Upper lobe of left lung (tissue), 6 donors: ENCODE results near the gene COX20. TPM values are rescaled to one million over a fixed set of nuclear protein-coding genes. Genes with fewer than 3 reads are reported as not detected.
A peak's percentile ranks its signal among the peaks of the same experiment; 100 is the strongest.
"Not testable (repeated sequence)": the region's sequence is repeated elsewhere in the genome, so short reads cannot be mapped to it uniquely, and the experiment has no call there.

Source experiments
- ATAC-seq, 2 donors: fragments of 200-7000 bp; cut with Tn5 transposase; one replicate each; pipeline ENCODE4 v1.9.1; 2022; ENCODE audit warnings: mild to moderate bottlenecking in 2 of 2, moderate library complexity in 2 of 2; ENCODE audit not compliant: low FRiP score in 2 of 2
- DNase-seq, 2 donors: peaks; one replicate each; pipeline ENCODE4 v3.0.0-alpha.2; 2019 to 2020
- H3K27ac ChIP-seq, 4 donors: fragments of 200-600 bp; sonication (generic); one replicate each; pipeline ENCODE4 v1.5.1; 2016 to 2019
- H3K27me3 ChIP-seq, 4 donors: fragments of 200-600 bp; sonication (generic); one replicate each; pipeline ENCODE4 v1.5.1; 2017 to 2019
- H3K36me3 ChIP-seq, 4 donors: fragments of 200-600 bp; sonication (generic); one replicate each; pipeline ENCODE4 v1.5.1; 2016 to 2019
- H3K4me1 ChIP-seq, 4 donors: fragments of 200-600 bp; sonication (generic); one replicate each; pipeline ENCODE4 v1.5.1; 2018 to 2019
- H3K4me3 ChIP-seq, 4 donors: fragments of 200-600 bp; sonication (generic); one replicate each; pipeline ENCODE4 v1.5.1; 2017 to 2019; ENCODE audit warnings: mild to moderate bottlenecking in 2 of 4, moderate library complexity in 1 of 4
- H3K9me3 ChIP-seq, 4 donors: fragments of 200-600 bp; sonication (generic); one replicate each; pipeline ENCODE4 v1.5.1; 2018 to 2019
- EP300 ChIP-seq, 4 donors: sonication (generic); formaldehyde crosslinking; IDR thresholded peaks; one replicate each; pipeline ENCODE4 v1.5.1; 2017; ENCODE audit warnings: antibody characterized with exemption in 4 of 4, control low read depth in 2 of 4
- POLR2A ChIP-seq, 4 donors: fragments of 450-650 bp; IDR thresholded peaks; one replicate each; pipeline ENCODE4 v1.5.1; 2016 to 2017; ENCODE audit warnings: antibody characterized with exemption in 4 of 4, mild to moderate bottlenecking in 2 of 4
- POLR2AphosphoS5 ChIP-seq, 2 donors: sonication (generic); formaldehyde crosslinking; IDR thresholded peaks; one replicate each; pipeline ENCODE4 v1.5.1; 2017; ENCODE audit warnings: antibody characterized with exemption in 2 of 2
- WGBS, 2 donors: methylation state at CpG; one replicate each; pipeline ENCODE4 v1.1.5; 2017 to 2018; 5-methylcytosine and 5-hydroxymethylcytosine counted together
- total RNA-seq, 6 donors: library from RNA; depleted of rRNA in 4 of 6; stranded (reverse); fragments of >200 nt in 4 of 6; gene quantifications; one replicate each; pipeline versions ENCODE4 v1.1.0 to v1.2.1, GENCODE V29; 2016 to 2021
- TF ChIP-seq, protein P1 (sequence below), 6 experiments: fragments of 450-650 bp in 4 of 6; fragments of 200-600 bp in 2 of 6; sonication (generic) in 2 of 6; IDR thresholded peaks; one replicate each; pipeline ENCODE4 v1.5.1; 2016 to 2019; ENCODE audit warnings: antibody characterized with exemption in 6 of 6
- donor health status: DM: no; HTN: no; CAD: no; lungs with moderate emphysema.
- donor health status: DM: no; HTN: yes; CAD: no; lungs with severe emphysema.

The COX20 gene
- total RNA-seq, 6 donors from 2014 or later, result 9.4 to 35.3 (median 25.6) TPM

DNA sequence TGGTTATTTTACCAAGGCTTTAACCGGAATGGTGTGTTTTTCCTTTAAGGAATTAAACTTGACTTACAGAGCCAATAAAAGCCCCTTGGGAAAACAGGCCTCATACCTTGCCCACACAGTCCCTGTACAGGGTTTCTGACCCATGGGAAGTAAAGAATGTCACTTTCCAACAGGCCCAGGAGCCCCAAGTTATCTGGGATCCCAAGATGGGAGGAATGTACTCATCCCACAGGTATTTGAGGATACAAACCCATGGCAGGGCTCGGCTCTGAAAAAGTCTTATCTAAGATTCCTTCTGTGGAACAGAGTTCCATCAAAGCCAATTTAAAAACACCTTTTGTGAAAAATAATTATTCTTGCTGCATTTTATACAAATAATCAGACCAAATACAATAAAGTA is 15.3 kb upstream of the COX20 start:
- ATAC-seq (no peak), DNase-seq (no peak)
- TF ChIP-seq POLR2AphosphoS5 (IDR thresholded peaks at IDR 0.05) (no peak), EP300 (IDR thresholded peaks at IDR 0.05) (no peak), POLR2A (IDR thresholded peaks at IDR 0.05) (no peak)
- TF ChIP-seq, protein P1, sequence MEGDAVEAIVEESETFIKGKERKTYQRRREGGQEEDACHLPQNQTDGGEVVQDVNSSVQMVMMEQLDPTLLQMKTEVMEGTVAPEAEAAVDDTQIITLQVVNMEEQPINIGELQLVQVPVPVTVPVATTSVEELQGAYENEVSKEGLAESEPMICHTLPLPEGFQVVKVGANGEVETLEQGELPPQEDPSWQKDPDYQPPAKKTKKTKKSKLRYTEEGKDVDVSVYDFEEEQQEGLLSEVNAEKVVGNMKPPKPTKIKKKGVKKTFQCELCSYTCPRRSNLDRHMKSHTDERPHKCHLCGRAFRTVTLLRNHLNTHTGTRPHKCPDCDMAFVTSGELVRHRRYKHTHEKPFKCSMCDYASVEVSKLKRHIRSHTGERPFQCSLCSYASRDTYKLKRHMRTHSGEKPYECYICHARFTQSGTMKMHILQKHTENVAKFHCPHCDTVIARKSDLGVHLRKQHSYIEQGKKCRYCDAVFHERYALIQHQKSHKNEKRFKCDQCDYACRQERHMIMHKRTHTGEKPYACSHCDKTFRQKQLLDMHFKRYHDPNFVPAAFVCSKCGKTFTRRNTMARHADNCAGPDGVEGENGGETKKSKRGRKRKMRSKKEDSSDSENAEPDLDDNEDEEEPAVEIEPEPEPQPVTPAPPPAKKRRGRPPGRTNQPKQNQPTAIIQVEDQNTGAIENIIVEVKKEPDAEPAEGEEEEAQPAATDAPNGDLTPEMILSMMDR (IDR thresholded peaks at IDR 0.05), result no peak
- Histone ChIP-seq H3K9me3 (no peaks in the 10 kb centered on the region), H3K36me3 (no peaks in the 10 kb centered on the region), H3K27ac (no peak overlapping the region), H3K4me1 (peaks cover 0 to 5% (median 0%) of the 10 kb centered on the region in 4 donors), H3K4me3 (no peak overlapping the region), H3K27me3 (no peaks in the 10 kb centered on the region)
- WGBS, 2 donors, result 87 to 90% methylated on average over 2 of the region's 2 CpGs

DNA sequence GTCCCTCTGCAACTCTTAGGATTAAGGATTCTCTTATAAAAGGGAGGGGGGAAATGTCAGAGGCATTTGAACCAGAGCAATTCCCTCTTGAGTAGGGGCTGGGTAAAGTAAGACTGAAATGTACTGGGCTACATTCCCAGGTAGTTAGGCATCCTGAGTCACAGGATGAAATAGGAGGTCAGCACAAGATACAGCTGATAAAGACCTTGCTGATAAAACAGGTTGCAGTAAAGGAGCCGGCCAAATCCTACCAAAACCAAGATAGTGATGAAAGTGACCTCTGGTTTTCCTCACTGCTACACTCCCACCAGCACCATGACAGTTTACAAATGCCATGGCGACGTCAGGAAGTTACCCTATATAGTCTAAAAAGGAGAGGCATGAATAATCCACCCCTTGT is 14.3 kb upstream of the COX20 start:
- 73 to 78% methylated on average over 3 of the region's 3 CpGs for WGBS, 2 donors
- Histone ChIP-seq H3K9me3 (no peaks in the 10 kb centered on the region), H3K27me3 (no peaks in the 10 kb centered on the region), H3K27ac (no peak overlapping the region), H3K36me3 (no peaks in the 10 kb centered on the region), H3K4me1 (no peaks in the 10 kb centered on the region), H3K4me3 (no peak overlapping the region)
- TF ChIP-seq POLR2AphosphoS5 (IDR thresholded peaks at IDR 0.05), result no peak
- no peak for TF ChIP-seq EP300 (IDR thresholded peaks at IDR 0.05)
- TF ChIP-seq POLR2A (IDR thresholded peaks at IDR 0.05), result no peak
- TF ChIP-seq, protein P1 (IDR thresholded peaks at IDR 0.05), result no peak
- DNase-seq (no peak), ATAC-seq (no peak)

DNA sequence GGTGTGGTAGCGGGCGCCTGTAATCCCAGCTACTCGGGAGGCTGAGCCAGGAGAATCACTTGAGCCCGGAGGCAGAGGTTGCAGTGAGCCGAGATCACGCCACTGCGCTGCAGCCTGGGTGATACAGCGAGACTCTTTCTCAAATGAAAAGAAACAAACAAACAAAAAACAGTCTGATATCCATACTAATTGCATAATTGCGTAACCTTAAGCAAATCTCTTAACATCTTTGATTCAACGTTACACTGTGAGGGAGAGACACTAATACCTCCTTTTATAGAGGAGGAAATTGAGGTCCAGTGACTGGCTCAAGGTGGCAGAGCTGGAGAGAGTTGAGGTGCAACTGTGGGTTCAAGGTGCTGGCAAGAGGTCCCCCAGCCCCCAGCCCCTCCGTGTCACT is 12.6 kb upstream of the COX20 start:
- H3K27me3 ChIP-seq, result no peaks in the 10 kb centered on the region
- H3K9me3 ChIP-seq, result no peaks in the 10 kb centered on the region
- no peaks in the 10 kb centered on the region for H3K4me1 ChIP-seq
- TF ChIP-seq EP300 (IDR thresholded peaks at IDR 0.05), result no peak
- no peak overlapping the region for H3K4me3 ChIP-seq
- DNase-seq (no peak), ATAC-seq (no peak)
- 86 to 94% methylated on average over 11 of the region's 11 CpGs for WGBS, 2 donors
- H3K36me3 ChIP-seq, result no peaks in the 10 kb centered on the region
- no peak overlapping the region for H3K27ac ChIP-seq

DNA sequence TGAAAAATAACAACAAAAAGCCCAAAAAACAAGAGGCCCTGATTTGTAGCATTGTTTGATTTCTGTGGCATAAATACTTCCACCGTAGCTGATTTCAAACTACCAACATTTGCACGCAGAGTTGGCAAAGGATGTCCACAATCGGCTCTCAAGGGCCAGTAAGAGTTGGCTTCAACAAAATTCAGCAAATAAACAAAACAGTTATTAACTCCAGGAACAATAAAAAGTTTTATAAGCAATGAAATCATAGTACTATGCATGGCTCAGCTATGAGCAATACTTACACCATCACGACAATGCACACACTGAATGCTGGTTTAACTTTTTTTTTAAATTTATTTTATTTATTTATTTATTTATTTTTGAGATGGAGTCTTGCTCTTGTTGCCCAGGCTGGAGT is 8.7 kb upstream of the COX20 start:
- no peak for DNase-seq
- H3K27me3 ChIP-seq, result no peaks in the 10 kb centered on the region
- H3K4me3 ChIP-seq, result no peak overlapping the region
- no peak for TF ChIP-seq POLR2A (IDR thresholded peaks at IDR 0.05)
- no peak for TF ChIP-seq POLR2AphosphoS5 (IDR thresholded peaks at IDR 0.05)
- TF ChIP-seq EP300 (IDR thresholded peaks at IDR 0.05), result no peak
- TF ChIP-seq, protein P1 (IDR thresholded peaks at IDR 0.05), result no peak
- 83 to 86% methylated on average over 4 of the region's 4 CpGs for WGBS, 2 donors
- H3K9me3 ChIP-seq, result no peaks in the 10 kb centered on the region
- no peak overlapping the region for H3K27ac ChIP-seq
- H3K36me3 ChIP-seq, result no peaks in the 10 kb centered on the region
- no peaks in the 10 kb centered on the region for H3K4me1 ChIP-seq
- ATAC-seq, result no peak

DNA sequence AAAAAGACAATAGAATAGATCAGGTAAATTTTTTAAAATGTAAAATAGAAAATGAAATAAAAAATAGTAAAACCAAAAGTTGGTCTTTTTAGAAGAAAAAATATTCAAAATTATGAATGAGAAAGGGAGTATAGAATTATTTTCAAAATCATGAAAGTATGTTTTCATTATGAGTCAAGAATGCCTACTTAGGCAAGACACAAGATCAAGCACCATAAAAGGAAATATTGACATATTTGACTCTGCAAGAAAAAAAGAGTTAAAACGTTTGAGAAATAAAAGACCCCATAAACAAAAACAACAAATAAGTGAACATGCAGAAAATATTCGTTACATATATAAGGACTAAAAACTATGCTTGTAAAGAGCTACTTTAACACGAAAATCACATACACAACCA is 4.8 kb upstream of the COX20 start:
- Histone ChIP-seq H3K4me3 (no peak overlapping the region), H3K9me3 (no peaks in the 10 kb centered on the region), H3K36me3 (no peaks in the 10 kb centered on the region), H3K27ac (no peak overlapping the region), H3K4me1 (peaks cover 0 to 11% (median 5%) of the 10 kb centered on the region in 4 donors), H3K27me3 (no peaks in the 10 kb centered on the region)
- no peak for ATAC-seq
- 75 to 80% methylated on average over 3 of the region's 3 CpGs for WGBS, 2 donors
- no peak for DNase-seq
- no peak for TF ChIP-seq POLR2A (IDR thresholded peaks at IDR 0.05)

DNA sequence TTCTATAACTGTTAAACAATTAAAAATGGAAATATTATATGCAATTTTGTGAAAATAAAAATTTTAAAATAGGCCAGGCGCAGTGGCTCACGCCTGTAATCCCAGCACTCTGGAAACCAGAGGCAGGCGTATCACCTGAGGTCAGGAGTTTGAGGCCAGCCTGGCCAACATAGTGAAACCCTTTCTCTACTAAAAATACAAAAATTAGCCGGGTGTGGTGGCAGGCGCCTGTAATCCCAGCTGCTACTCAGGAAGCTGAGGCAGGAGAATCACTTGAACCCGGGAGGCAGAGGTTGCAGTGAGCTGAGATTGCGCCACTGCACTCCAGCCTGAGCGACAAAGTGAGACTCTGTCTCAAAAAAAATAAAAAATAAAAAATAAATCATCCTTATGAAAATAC is 2.2 kb upstream of the COX20 start:
- peak overlapping the region; percentile 97 to 100 (median 100) for H3K27ac ChIP-seq
- DNase-seq, result peak in 1 of 2 donors; percentile 49
- H3K27me3 ChIP-seq, H3K9me3 ChIP-seq, ATAC-seq, H3K36me3 ChIP-seq: not testable (repeated sequence)
- 33% methylated on average over 8 of the region's 8 CpGs for WGBS, 2 donors
- peaks cover 12 to 34% (median 19%) of the 10 kb centered on the region in 4 donors for H3K4me1 ChIP-seq
- H3K4me3 ChIP-seq, result peak overlapping the region; percentile 36 to 90 (median 78)
